IgD-negative memory B cell (primary cell): ENCODE data around the gene ALDH1B1. TPM values are rescaled to one million over a fixed set of nuclear protein-coding genes. Genes with fewer than 3 reads are reported as not detected.

ENCODE experiments used
- H3K27ac Mint-ChIP-seq, 3 donors: one replicate each; pipeline ENCODE4 v1.8.0; 2020 to 2022; ENCODE audit warnings: mild to moderate bottlenecking in 3 of 3, mixed read lengths in 3 of 3, moderate library complexity in 1 of 3
- H3K27me3 Mint-ChIP-seq: one replicate; pipeline ENCODE4 v1.8.0; 2021; ENCODE audit warnings: mixed read lengths
- H3K36me3 Mint-ChIP-seq: one replicate; pipeline ENCODE4 v1.8.0; 2020; ENCODE audit warnings: mild to moderate bottlenecking, mixed read lengths
- H3K4me1 Mint-ChIP-seq, 3 donors: one replicate each; pipeline ENCODE4 v1.8.0; 2020 to 2022; ENCODE audit warnings: mixed read lengths in 3 of 3, mild to moderate bottlenecking in 1 of 3
- H3K4me3 Mint-ChIP-seq, 4 donors: one replicate each; pipeline ENCODE4 v1.8.0; 2020 to 2022; ENCODE audit warnings: mild to moderate bottlenecking in 4 of 4, mixed read lengths in 4 of 4, moderate library complexity in 3 of 4
- H3K9me3 Mint-ChIP-seq, 3 donors: one replicate each; pipeline ENCODE4 v1.8.0; 2020 to 2021; ENCODE audit warnings: mixed read lengths in 3 of 3, mild to moderate bottlenecking in 1 of 3
- polyA plus RNA-seq: library from polyadenylated mRNA; unstranded; fragments of 300-500 nt; fragmentation: Illumina TruSeq; gene quantifications from one replicate; pipeline ENCODE4 v1.2.3, GENCODE V29; 2021

The ALDH1B1 gene
- polyA plus RNA-seq, 1 donor from 2014 or later: 9.6 TPM

DNA sequence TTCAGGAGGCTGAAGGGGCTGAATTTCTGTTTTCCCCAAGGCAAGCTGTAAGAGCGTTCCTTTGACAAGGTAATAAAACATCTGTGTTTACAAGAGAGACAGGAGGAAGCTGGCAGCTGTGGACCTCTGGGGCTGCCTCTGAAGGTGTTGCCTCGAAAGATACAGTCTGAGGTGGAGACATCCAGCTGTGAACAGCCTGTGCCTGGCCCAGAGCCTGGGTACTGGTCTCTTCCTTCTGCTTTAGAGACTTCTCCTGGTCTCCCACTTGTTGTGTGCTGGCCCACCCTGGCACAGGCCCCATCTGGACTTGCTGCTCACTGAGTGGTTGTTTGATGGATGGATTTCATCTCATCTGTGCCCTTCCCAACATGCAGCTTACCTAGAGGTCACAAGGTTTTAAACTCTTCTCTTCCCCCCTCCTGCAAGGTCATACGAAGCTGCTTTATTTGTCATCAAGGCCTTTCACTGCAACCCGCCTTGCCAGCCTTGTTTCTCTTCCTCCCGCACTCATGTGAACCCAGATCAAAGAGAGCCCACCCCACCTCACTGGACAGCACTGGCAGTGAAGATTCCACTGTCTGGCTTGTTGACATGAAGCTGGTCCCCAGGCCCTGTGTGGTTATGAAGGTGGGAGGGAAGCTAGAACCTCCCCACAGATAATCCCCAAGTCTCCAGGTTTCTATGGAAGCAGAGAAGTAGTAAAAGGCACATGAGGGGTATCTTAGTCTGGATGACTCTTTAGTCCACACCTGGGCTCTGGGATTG lies 35.0 kb upstream of the ALDH1B1 start:
- Mint-ChIP-seq H3K27me3 (no peaks in the 10 kb centered on the region), H3K9me3 (no peaks in the 10 kb centered on the region), H3K27ac (no peak overlapping the region), H3K36me3 (no peaks in the 10 kb centered on the region), H3K4me3 (no peak overlapping the region), H3K4me1 (no peaks in the 10 kb centered on the region)

DNA sequence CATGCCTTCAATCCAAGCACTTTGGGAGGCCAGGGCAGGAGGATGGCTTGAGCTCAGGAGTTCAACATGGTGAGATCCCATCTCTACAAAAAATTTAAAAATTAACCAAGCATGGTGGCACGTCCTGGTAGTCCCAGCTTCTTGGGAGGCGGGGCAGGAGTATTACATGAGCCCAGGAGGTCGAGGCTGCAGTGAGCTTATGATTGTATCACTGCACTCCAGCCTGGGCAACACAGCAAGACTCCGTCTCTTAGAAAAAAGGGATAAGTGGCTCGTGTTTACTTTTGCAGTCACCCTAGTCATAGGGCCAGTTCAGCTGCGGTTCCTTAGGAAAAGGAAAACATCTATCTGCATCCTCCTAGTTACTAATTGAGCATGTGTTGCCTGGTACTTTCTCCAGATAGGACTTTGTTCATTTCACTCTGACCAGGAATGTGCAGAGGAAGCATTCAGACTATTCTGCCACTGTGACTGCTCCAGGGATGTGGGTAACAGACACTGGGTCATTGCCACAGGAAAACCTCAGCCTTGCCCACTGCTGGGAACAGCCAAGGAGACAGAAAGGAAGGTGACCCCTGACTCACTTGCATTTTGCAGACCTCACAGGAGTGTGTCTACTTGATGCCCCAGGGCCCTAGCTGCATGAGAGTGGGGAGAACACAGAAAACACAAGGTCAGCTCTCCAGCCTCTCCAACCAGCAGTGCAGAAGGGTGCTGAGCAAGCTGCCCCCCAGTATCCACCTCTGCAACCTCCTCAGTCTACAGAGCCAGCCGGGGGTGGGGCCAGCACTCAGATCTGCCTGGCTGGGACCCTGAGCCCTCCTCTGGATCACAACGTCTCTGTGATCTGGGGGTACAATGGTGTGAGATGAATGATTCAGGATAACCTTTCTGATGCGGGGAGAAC lies 33.9 kb upstream of the ALDH1B1 start:
- Mint-ChIP-seq H3K9me3 (no peaks in the 10 kb centered on the region), H3K27ac (no peak overlapping the region), H3K36me3 (no peaks in the 10 kb centered on the region), H3K4me3 (no peak overlapping the region), H3K4me1 (peaks cover 0 to 5% (median 4%) of the 10 kb centered on the region in 3 donors), H3K27me3 (peaks cover 5% of the 10 kb centered on the region)

DNA sequence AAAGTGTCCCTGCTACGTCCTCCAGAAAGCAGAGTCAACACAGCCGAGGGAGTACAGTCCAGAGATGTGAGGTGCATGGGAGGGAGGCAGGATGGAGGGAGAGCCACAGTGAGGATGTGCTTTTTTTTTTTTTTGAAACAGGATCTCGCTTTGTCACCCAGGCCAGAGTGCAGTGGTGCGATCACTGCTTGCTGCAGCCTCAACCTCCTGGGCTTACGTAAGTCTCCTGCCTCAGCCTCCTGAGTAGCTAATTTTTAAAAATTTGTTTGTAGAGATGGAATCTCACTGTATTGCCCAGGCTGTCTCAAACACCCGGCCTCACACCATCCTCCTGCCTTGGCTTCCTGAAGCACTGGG lies 33.2 kb upstream of the ALDH1B1 start:
- Mint-ChIP-seq H3K36me3 (no peaks in the 10 kb centered on the region), H3K27me3 (peaks cover 5% of the 10 kb centered on the region), H3K9me3 (no peaks in the 10 kb centered on the region), H3K4me1 (peaks cover 0 to 5% (median 4%) of the 10 kb centered on the region in 3 donors), H3K27ac (no peak overlapping the region), H3K4me3 (no peak overlapping the region)

DNA sequence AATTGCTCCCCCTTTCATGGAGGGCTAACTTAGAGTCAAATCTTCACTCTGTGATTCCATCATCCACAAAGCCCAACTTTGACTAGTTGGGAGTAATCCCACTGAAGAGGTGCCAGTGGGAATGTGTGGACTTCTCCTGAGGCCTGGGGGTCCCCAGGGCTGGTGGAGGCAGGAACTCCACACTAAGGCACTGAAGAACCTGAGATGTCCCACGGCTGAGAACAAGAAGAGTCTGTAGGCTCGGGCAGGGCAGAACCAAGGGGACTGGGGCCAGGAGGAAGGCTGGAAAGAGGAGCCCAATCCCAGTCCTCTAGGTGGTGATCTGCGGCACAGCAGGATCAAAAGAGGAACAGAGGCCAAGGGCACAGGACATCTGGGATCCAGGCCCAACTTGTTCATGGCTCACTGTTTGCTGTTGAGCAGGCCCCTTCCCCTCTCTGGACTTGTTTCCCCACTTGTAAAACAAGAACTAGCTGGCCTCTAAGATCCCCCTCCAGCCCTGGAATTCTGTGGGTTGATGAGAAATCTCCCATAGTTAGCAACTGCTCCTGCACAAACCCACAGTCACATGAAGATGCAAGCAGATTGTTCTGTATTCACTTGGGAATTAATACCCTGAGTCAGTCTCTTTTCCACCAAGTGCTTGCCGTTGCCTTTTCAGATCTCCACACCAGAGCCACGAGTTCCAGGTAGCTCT lies 32.7 kb upstream of the ALDH1B1 start:
- Mint-ChIP-seq H3K27me3 (peaks cover 6% of the 10 kb centered on the region), H3K4me1 (peaks cover 0 to 5% (median 4%) of the 10 kb centered on the region in 3 donors), H3K4me3 (no peak overlapping the region), H3K36me3 (no peaks in the 10 kb centered on the region), H3K9me3 (no peaks in the 10 kb centered on the region), H3K27ac (no peak overlapping the region)

DNA sequence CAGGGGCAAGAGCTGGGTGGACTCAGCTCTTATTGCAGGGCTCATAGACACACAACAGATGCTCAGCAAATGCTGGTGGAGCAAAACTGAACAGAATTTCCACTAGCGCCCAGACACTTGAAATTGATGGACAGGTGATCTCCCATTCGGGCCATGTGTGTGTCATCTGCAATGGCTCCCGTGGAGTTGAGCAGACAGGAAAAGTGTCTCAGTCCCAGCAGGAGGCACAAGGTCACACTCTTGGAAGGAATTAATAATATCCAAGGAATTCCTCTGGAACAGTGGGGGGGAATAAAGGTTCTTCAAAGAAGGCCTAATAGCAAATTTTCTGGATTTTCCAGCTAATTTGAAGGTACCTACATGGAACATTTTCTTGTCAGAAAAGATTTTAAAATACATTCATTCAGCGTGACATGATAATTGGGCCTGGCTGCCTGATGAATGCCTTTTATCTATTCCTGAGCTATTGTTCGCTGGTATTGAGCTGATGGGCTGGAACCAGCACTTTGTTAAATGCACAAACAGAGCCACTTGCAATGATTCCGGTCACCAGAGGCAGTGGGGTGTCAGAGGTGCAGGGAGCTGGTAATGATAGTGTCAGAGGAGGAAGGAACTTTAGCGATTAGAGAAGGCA lies 31.5 kb upstream of the ALDH1B1 start:
- H3K4me1 Mint-ChIP-seq: peaks cover 0 to 5% (median 4%) of the 10 kb centered on the region in 3 donors
- H3K27ac Mint-ChIP-seq: no peak overlapping the region
- H3K4me3 Mint-ChIP-seq: no peak overlapping the region
- no peaks in the 10 kb centered on the region for H3K36me3 Mint-ChIP-seq
- peaks cover 6% of the 10 kb centered on the region for H3K27me3 Mint-ChIP-seq
- H3K9me3 Mint-ChIP-seq: no peaks in the 10 kb centered on the region

DNA sequence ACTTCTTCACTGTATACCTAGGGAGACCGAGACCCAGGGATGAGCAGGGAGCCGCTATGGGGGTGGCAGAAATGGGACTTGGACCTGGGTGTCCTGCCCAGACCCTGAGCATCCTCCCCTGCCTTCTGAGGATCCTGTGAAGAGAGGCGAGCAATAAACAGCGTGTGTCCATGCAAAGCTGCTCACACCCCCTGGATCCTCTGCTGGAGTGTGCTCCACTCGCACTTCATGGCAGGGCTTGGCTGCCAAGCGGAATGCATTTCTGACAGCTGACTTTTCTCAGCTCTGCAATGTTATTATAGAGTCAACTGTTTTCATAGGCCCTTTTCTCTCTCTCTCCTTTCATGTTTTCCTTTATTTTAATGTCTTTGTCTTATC lies 31.0 kb upstream of the ALDH1B1 start:
- Mint-ChIP-seq H3K27me3 (peaks cover 6% of the 10 kb centered on the region), H3K36me3 (no peaks in the 10 kb centered on the region), H3K4me1 (peaks cover 0 to 5% (median 4%) of the 10 kb centered on the region in 3 donors), H3K27ac (no peak overlapping the region), H3K9me3 (no peaks in the 10 kb centered on the region), H3K4me3 (no peak overlapping the region)

DNA sequence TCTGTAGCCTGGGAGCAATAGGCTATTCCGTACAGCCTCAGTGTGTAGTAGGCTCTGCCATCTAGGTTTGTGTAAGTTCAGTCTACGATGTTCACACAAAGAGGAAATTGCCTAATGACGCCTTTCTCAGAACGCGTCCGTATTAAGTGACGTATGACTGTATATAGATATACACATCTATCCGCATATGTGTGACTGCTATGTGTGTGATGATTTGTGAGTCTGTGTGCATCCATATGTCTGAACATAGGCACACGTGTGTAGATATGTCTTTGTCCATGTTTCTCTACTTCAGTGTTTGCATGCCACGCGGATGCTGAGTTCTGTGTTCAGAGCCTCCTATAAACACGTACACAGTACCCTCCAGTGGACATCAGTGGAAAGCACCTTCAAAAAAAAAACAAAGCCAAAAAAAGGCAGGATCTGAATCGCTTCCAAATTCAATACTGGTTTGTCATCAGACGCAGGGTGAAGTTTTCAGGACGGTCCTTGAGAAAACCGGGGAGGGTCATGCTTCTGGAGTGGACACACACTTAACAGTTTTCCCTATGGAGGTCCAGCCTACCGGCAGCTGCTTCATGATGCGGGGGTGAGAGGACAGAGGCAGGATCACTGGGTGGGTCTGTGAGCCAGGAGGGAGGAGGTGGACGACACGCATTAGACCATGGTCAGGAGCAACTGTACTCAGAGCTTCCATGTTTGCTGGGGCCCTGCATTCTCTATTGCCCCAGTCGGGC lies 29.5 kb upstream of the ALDH1B1 start:
- H3K27ac Mint-ChIP-seq: no peak overlapping the region

DNA sequence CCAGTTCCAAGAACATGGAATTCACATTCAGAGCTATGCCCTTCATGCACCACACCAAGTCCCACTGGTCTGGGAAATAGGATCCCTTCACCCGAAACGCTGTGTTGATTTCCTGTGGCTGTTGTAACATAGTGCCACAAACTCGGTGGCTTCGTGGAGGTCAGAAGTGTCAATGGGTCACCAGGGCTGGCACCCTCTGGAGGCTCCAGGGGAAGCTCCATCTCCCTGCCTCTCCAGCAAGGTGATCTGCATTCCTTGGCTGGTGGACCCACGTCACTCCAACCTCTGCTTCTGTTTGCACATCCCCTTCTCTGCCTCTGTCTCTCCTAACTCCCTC lies 28.9 kb upstream of the ALDH1B1 start:
- H3K9me3 Mint-ChIP-seq: no peaks in the 10 kb centered on the region
- H3K27me3 Mint-ChIP-seq: peaks cover 6% of the 10 kb centered on the region
- H3K4me3 Mint-ChIP-seq: no peak overlapping the region
- H3K4me1 Mint-ChIP-seq: peaks cover 0 to 5% (median 4%) of the 10 kb centered on the region in 3 donors
- no peaks in the 10 kb centered on the region for H3K36me3 Mint-ChIP-seq
- H3K27ac Mint-ChIP-seq: no peak overlapping the region

More for the DNA sequence above, 29.5 kb upstream of the ALDH1B1 start:
- H3K27me3 Mint-ChIP-seq: peaks cover 6% of the 10 kb centered on the region
- H3K9me3 Mint-ChIP-seq: no peaks in the 10 kb centered on the region
- no peaks in the 10 kb centered on the region for H3K36me3 Mint-ChIP-seq
- peak overlapping the region in 3 of 4 donors; percentile 39 to 77 (median 61) for H3K4me3 Mint-ChIP-seq
- peaks cover 0 to 5% (median 4%) of the 10 kb centered on the region in 3 donors for H3K4me1 Mint-ChIP-seq

DNA sequence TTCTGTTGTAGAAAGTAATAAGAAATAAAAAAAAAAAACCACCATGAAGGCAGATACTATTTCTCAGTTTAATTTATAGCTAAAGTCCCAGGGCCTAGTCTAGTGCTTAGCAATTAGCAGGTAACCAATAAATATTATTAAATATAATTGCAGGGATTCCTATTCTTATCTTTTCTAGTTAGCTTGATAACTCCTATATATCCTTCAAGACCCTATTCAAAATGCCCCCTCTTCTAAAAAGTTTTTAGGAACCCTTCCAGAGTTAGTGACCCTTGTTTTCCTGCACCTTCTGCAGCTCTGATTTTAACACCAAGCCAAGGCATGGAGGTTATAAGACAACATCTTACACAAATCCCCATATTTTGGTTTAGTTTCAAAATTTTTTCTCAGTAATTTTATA lies 24.6 kb upstream of the ALDH1B1 start:
- H3K4me1 Mint-ChIP-seq: peaks cover 0 to 4% (median 3%) of the 10 kb centered on the region in 3 donors
- H3K27me3 Mint-ChIP-seq: peaks cover 14% of the 10 kb centered on the region
- H3K4me3 Mint-ChIP-seq: no peak overlapping the region
- no peak overlapping the region for H3K27ac Mint-ChIP-seq
- H3K36me3 Mint-ChIP-seq: no peaks in the 10 kb centered on the region
- H3K9me3 Mint-ChIP-seq: no peaks in the 10 kb centered on the region

DNA sequence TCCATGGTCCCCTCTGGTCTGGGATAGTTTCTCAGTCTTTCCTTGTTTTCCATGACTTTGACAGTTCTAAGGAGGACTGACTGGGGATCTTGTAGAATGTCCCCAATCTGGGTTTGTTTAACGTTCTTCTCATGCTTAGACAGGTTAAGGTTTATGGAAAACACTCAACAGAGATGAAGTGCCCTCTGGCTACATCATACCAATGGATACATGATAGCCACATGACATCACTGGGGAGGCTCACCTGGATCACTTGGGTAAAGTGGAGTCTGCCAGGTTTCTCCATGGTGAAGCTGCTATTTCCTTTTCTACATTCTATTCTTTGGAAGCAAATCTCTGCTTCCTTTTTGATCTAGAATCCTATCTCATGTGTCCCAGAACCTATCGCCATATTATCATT lies 23.8 kb upstream of the ALDH1B1 start:
- H3K27me3 Mint-ChIP-seq: peaks cover 10% of the 10 kb centered on the region
- no peaks in the 10 kb centered on the region for H3K4me1 Mint-ChIP-seq
- no peak overlapping the region for H3K27ac Mint-ChIP-seq
- no peaks in the 10 kb centered on the region for H3K9me3 Mint-ChIP-seq
- H3K4me3 Mint-ChIP-seq: no peak overlapping the region
- no peaks in the 10 kb centered on the region for H3K36me3 Mint-ChIP-seq

DNA sequence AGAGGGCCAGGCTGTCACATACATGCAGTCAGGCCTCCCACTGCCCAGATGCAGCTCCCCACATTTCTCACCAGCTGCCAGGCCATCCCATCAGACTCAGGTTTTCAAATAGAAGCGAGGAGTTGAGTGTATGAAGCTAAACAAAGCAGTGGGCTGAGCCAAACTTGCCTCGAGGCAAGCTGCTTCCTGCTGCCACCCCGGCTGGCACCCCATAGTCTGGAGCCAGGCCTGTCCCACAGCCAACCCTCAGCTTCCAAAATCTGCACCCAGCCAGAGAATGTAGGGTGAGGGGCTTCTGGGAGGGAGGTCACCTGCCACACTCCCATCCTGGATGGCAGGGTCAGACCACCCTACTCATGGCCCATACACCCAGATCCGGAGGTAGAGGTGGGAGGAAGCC lies 22.3 kb upstream of the ALDH1B1 start:
- H3K27ac Mint-ChIP-seq: no peak overlapping the region
- no peaks in the 10 kb centered on the region for H3K36me3 Mint-ChIP-seq
- H3K9me3 Mint-ChIP-seq: no peaks in the 10 kb centered on the region
- no peaks in the 10 kb centered on the region for H3K4me1 Mint-ChIP-seq
- H3K4me3 Mint-ChIP-seq: no peak overlapping the region
- H3K27me3 Mint-ChIP-seq: peaks cover 11% of the 10 kb centered on the region

DNA sequence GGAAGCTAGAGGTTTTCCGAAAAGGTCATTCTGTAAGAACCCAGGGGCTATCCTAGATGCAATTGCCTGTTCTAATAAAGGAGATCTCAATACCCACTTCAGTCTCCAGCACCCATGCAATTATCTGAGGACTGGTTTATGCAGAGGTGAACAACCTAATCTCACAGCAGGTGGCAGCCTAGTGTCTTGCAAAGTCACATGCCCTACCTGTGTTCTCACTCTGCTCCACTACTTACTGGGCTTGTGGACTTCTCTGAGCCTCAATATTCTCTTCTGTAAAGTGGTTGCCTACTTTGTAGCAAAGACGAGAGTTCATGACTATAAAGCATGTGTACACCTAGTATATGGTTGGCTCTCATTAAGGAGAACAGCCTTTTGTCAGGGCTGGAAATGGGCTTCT lies 21.0 kb upstream of the ALDH1B1 start:
- no peaks in the 10 kb centered on the region for H3K9me3 Mint-ChIP-seq
- no peaks in the 10 kb centered on the region for H3K4me1 Mint-ChIP-seq
- H3K27ac Mint-ChIP-seq: no peak overlapping the region
- peaks cover 11% of the 10 kb centered on the region for H3K27me3 Mint-ChIP-seq
- H3K4me3 Mint-ChIP-seq: no peak overlapping the region
- no peaks in the 10 kb centered on the region for H3K36me3 Mint-ChIP-seq

DNA sequence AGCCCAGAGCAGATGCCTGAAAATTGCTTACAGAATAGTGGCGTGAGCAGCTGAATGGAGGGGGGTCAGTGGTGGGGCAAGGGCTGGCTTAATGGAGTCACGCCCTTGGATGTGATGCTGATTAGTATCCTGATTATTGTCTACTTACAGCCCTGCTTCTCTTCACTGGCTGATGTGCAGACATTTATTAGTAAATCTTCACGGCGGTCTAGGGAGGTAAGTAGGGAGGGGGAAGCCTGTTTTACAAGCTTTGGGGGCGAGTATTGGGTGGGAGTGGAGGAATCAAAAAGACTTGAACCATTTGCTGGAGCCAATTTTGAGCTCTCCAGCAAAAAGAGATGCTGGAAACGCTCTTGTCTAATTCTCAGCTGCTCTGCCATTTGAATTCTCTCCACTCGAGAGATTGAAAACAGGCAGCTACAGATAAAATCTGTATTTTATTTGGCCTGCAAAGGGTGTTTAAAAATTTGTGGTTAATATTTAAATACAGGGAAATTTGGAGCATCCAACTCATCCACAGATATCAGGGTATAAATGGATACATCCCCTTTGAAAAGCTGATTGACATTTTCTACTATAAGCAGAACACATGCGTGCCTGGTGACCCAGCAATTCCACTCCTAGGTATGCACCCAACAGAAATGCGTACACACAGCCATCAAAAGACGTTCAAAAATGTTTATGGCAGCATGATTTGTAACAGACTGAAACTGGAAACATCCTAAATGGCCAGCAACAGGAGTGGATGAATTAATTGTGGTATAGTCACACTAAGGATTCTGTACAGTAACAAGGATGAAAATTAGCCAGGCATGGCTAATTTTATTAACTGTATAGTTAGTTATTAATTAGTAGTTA lies 19.5 kb upstream of the ALDH1B1 start:
- Mint-ChIP-seq H3K27ac (no peak overlapping the region), H3K9me3 (no peaks in the 10 kb centered on the region), H3K4me3 (no peak overlapping the region), H3K36me3 (no peaks in the 10 kb centered on the region), H3K4me1 (no peaks in the 10 kb centered on the region), H3K27me3 (peaks cover 11% of the 10 kb centered on the region)

DNA sequence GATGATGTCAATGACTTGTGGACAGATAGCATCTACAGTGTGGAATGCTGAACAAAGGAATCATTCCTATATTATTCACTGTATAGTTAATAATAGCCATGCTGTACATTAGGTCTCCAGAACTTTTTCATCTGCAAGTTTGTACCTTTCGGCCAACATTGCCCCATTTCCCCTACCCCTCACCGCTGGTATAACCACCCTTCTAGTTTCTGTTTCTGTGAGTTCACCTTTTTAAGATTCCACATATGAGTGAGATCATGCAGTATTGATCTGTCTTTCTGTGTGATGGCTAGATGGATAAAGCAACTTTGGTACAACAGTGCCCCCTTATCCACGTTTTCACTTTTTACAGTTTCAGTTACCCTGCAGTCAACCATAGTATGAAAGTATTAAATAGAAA lies 18.8 kb upstream of the ALDH1B1 start:
- peaks cover 11% of the 10 kb centered on the region for H3K27me3 Mint-ChIP-seq
- no peaks in the 10 kb centered on the region for H3K9me3 Mint-ChIP-seq
- H3K4me3 Mint-ChIP-seq: no peak overlapping the region
- no peaks in the 10 kb centered on the region for H3K36me3 Mint-ChIP-seq
- no peaks in the 10 kb centered on the region for H3K4me1 Mint-ChIP-seq
- H3K27ac Mint-ChIP-seq: no peak overlapping the region
